ENCODE data around the gene PRDM16.

DNA sequence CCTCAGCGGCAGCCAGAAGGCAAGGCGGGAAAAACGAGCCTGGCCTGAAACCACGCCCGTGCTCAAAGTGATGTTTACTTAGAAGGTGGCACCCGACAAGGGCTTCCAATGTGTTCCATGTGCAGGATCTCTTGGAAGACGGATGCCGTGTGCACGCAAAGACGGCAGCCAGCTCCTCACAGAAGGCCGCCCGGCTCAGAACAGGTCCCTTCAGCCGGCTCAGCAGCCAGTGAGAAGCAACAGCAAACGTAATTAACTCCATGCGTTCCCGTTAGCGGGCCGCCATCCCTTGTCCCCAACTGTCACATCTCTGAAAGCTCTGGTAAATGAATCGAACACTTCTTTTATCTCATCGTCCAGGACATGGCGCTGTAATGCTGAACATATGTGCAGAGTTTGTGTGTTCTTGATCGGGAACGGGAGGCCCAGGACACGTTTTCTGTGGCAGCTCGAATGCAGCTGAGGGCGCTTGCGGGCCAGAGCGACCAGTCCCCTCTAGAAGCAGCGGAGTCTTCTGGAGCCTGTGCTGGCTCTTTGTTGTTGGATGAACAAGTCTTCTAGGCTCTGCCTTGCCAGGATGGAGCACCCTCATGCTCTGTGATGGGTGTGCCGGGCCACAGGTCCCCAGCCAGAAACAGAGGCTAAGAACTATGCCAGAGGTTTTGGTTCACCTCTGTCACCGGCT is 290.9 kb downstream of the PRDM16 start:
- TF ChIP-seq, protein P1, sequence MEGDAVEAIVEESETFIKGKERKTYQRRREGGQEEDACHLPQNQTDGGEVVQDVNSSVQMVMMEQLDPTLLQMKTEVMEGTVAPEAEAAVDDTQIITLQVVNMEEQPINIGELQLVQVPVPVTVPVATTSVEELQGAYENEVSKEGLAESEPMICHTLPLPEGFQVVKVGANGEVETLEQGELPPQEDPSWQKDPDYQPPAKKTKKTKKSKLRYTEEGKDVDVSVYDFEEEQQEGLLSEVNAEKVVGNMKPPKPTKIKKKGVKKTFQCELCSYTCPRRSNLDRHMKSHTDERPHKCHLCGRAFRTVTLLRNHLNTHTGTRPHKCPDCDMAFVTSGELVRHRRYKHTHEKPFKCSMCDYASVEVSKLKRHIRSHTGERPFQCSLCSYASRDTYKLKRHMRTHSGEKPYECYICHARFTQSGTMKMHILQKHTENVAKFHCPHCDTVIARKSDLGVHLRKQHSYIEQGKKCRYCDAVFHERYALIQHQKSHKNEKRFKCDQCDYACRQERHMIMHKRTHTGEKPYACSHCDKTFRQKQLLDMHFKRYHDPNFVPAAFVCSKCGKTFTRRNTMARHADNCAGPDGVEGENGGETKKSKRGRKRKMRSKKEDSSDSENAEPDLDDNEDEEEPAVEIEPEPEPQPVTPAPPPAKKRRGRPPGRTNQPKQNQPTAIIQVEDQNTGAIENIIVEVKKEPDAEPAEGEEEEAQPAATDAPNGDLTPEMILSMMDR (IDR thresholded peaks at IDR 0.05), result no peak
- TF ChIP-seq POLR2A (IDR thresholded peaks at IDR 0.05), result no peak
